Panc1 (cell line): ENCODE results near the gene WDR48.

Experiments
- POLR2AphosphoS5 ChIP-seq: IDR thresholded peaks from 2 replicates; pipeline ENCODE4 v1.6.1; 2012; ENCODE audit warnings: mild to moderate bottlenecking, low read depth, low read length, moderate library complexity
- TF ChIP-seq, protein P1 (sequence below): fragments of 450-650 bp; IDR thresholded peaks from 2 replicates; pipeline ENCODE4 v1.5.1; 2017; ENCODE audit warnings: mild to moderate bottlenecking

DNA sequence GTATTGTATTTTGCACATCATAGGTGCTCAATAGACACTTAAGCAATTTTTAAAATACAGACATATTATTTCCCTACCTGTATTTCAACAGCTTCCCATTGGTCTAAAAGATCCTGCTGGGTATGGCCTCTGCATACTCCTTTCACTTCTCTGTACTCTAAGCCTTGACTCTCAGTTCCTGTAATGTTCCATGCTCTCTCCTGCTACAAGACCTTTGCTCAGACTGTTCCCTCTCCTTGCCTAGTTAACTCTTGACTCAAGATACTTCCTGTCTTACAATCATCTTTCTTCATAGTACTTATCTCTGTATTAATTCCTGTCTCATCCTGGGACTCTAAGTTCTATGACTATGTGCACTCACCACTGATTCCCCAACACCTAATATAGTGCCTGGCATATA, 1.8 kb upstream of the WDR48 start:
- no peak for TF ChIP-seq POLR2AphosphoS5
- TF ChIP-seq, protein P1, sequence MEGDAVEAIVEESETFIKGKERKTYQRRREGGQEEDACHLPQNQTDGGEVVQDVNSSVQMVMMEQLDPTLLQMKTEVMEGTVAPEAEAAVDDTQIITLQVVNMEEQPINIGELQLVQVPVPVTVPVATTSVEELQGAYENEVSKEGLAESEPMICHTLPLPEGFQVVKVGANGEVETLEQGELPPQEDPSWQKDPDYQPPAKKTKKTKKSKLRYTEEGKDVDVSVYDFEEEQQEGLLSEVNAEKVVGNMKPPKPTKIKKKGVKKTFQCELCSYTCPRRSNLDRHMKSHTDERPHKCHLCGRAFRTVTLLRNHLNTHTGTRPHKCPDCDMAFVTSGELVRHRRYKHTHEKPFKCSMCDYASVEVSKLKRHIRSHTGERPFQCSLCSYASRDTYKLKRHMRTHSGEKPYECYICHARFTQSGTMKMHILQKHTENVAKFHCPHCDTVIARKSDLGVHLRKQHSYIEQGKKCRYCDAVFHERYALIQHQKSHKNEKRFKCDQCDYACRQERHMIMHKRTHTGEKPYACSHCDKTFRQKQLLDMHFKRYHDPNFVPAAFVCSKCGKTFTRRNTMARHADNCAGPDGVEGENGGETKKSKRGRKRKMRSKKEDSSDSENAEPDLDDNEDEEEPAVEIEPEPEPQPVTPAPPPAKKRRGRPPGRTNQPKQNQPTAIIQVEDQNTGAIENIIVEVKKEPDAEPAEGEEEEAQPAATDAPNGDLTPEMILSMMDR: no peak
